Activated CD8-positive, alpha-beta memory T cell treated with anti-CD3 and anti-CD28 coated beads for 4 hours (primary cell): ENCODE data around the gene ZNF525.
"Not testable (repeated sequence)": the region's sequence is repeated elsewhere in the genome, so short reads cannot be mapped to it uniquely, and the experiment has no call there.

Experiments used
- DNase-seq, 2 donors: peaks; one replicate each; pipeline ENCODE4 v3.0.0-alpha.2; 2020; ENCODE audit warnings: low read depth in 2 of 2

ZNF525 gene

GRCh38 chr19:53395840-53396524 lies 30.5 kb downstream of the ZNF525 start:
- not testable (repeated sequence) for DNase-seq

GRCh38 chr19:53396525-53396868 lies 31.0 kb downstream of the ZNF525 start:
- DNase-seq = no peak

GRCh38 chr19:53397918-53398317 lies 32.4 kb downstream of the ZNF525 start:
- DNase-seq = not testable (repeated sequence)

GRCh38 chr19:53409505-53410204 lies 44.1 kb downstream of the ZNF525 start:
- no peak for DNase-seq

GRCh38 chr19:53420520-53421315 lies 55.2 kb downstream of the ZNF525 start:
- not testable (repeated sequence) for DNase-seq

- DNase-seq = no peak
Observed at GRCh38 chr19:53422551-53422950, 57.0 kb downstream of the ZNF525 start.

GRCh38 chr19:53423074-53423473 lies 57.6 kb downstream of the ZNF525 start:
- not testable (repeated sequence) for DNase-seq

GRCh38 chr19:53423680-53424079 lies 58.2 kb downstream of the ZNF525 start:
- not testable (repeated sequence) for DNase-seq

GRCh38 chr19:53424968-53425597 lies 59.6 kb downstream of the ZNF525 start:
- DNase-seq = peak; percentile 45 to 50

GRCh38 chr19:53431399-53432087 lies 66.0 kb downstream of the ZNF525 start, which contains the start of gene ZNF761:
ZNF761 (plus strand) TSS chr19:53431984; CDS start chr19:53447269, 15,285 bp downstream.
- peak; percentile 94 to 96 for DNase-seq

- no peak for DNase-seq
Observed at GRCh38 chr19:53432088-53432661, 66.7 kb downstream of the ZNF525 start.
